ENCODE measurements around the gene BTNL8. TPM values are rescaled to one million over a fixed set of nuclear protein-coding genes. Genes with fewer than 3 reads are reported as not detected.

Gene BTNL8
- total RNA-seq, 1 experiment from 2014 or later = not detected

GRCh38 chr5:180872419-180872818, 26.5 kb upstream of the BTNL8 start:
- Mint-ChIP-seq H3K9me3 (ENCODE audit: unreplicated experiment) (no peaks in the 10 kb centered on the region), H3K4me1 (ENCODE audit: insufficient read depth, unreplicated experiment) (peaks cover 29% of the 10 kb centered on the region), H3K4me3 (ENCODE audit: unreplicated experiment) (no peak overlapping the region), H3K36me3 (ENCODE audit: insufficient read depth, unreplicated experiment) (no peaks in the 10 kb centered on the region), H3K27ac (ENCODE audit: low read depth, unreplicated experiment) (no peak overlapping the region), H3K27me3 (ENCODE audit: insufficient read depth, unreplicated experiment) (no peaks in the 10 kb centered on the region)
- intact Hi-C loops (cut with micrococcal nuclease) = no loop called here
- CTCF ChIA-PET = interaction anchor here (0.5 to 1.0 kb wide), 3 partner anchors 88 to 312 kb away, joined by 3 to 5 read pairs (median 3); no protein-coding TSS in a partner anchor
- POLR2A ChIA-PET = interaction anchor here (0.5 to 1.2 kb wide), 2 partner anchors 25 to 84 kb away, joined by 3 read pairs; no protein-coding TSS in a partner anchor
- BruUV-seq (replicated peaks) = no TSS peak
- TF ChIP-seq CTCF (IDR thresholded peaks at IDR 0.05; ENCODE audit: unreplicated experiment) = no peak
- DNase-seq (ENCODE audit: unreplicated experiment) = no peak

GRCh38 chr5:180873615-180874520, 25.1 kb upstream of the BTNL8 start:
- Mint-ChIP-seq H3K4me3 (ENCODE audit: unreplicated experiment) (no peak overlapping the region), H3K9me3 (ENCODE audit: unreplicated experiment) (no peaks in the 10 kb centered on the region), H3K27me3 (ENCODE audit: insufficient read depth, unreplicated experiment) (no peaks in the 10 kb centered on the region), H3K4me1 (ENCODE audit: insufficient read depth, unreplicated experiment) (peaks cover 26% of the 10 kb centered on the region), H3K27ac (ENCODE audit: low read depth, unreplicated experiment) (no peak overlapping the region), H3K36me3 (ENCODE audit: insufficient read depth, unreplicated experiment) (no peaks in the 10 kb centered on the region)
- intact Hi-C loops (cut with micrococcal nuclease) = no loop called here
- ChIA-PET POLR2A (interaction anchor here (0.7 to 0.8 kb wide), 2 partner anchors 15 to 234 kb away, joined by 3 read pairs; no protein-coding TSS in a partner anchor), CTCF (interaction anchor here (0.8 kb wide), 1 partner anchor 14 kb away, joined by 7 read pairs; no protein-coding TSS in a partner anchor)
- no peak for TF ChIP-seq CTCF (IDR thresholded peaks at IDR 0.05; ENCODE audit: unreplicated experiment)
- peak; percentile 50 for DNase-seq (ENCODE audit: unreplicated experiment)
- BruUV-seq (replicated peaks) = no TSS peak

GRCh38 chr5:180874804-180875582, 24.0 kb upstream of the BTNL8 start:
- Mint-ChIP-seq H3K4me3 (ENCODE audit: unreplicated experiment) (no peak overlapping the region), H3K27me3 (ENCODE audit: insufficient read depth, unreplicated experiment) (no peaks in the 10 kb centered on the region), H3K36me3 (ENCODE audit: insufficient read depth, unreplicated experiment) (no peaks in the 10 kb centered on the region), H3K27ac (ENCODE audit: low read depth, unreplicated experiment) (peak overlapping the region; percentile 28), H3K4me1 (ENCODE audit: insufficient read depth, unreplicated experiment) (peaks cover 17% of the 10 kb centered on the region), H3K9me3 (ENCODE audit: unreplicated experiment) (no peaks in the 10 kb centered on the region)
- CTCF ChIA-PET = interaction anchor here (0.6 kb wide), 2 partner anchors 9 to 308 kb away, joined by 3 read pairs; no protein-coding TSS in a partner anchor
- intact Hi-C loops (cut with micrococcal nuclease) = loop anchor here (5.0 kb wide), 1 partner anchor 77 kb away; no protein-coding TSS in a partner anchor
- TF ChIP-seq CTCF (IDR thresholded peaks at IDR 0.05; ENCODE audit: unreplicated experiment) = no peak
- no TSS peak for BruUV-seq (replicated peaks)
- DNase-seq (ENCODE audit: unreplicated experiment) = no peak
- POLR2A ChIA-PET = interaction anchor here (0.7 to 1.2 kb wide), 2 partner anchors 12 to 233 kb away, joined by 3 read pairs; no protein-coding TSS in a partner anchor
